Esophagus mucosa (tissue), 1 donor: ENCODE results near the gene CAMK1G. TPM values are rescaled to one million over a fixed set of nuclear protein-coding genes. Genes with fewer than 3 reads are reported as not detected.

Experiments used
- ATAC-seq: fragments of 200-7000 bp; cut with Tn5 transposase; one replicate; pipeline ENCODE4 v1.9.1; 2020
- total RNA-seq: library from RNA; stranded (reverse); gene quantifications from one replicate; pipeline ENCODE4 v1.2.4, GENCODE V29; 2023
- donor health status: DM: yes; HTN: yes; CAD: no.

CAMK1G gene
- total RNA-seq, 1 donor from 2014 or later: not detected

- ATAC-seq: peak; percentile 89
These were observed 17.5 kb upstream of the CAMK1G start for GRCh38 chr1:209565759-209566678.

DNA sequence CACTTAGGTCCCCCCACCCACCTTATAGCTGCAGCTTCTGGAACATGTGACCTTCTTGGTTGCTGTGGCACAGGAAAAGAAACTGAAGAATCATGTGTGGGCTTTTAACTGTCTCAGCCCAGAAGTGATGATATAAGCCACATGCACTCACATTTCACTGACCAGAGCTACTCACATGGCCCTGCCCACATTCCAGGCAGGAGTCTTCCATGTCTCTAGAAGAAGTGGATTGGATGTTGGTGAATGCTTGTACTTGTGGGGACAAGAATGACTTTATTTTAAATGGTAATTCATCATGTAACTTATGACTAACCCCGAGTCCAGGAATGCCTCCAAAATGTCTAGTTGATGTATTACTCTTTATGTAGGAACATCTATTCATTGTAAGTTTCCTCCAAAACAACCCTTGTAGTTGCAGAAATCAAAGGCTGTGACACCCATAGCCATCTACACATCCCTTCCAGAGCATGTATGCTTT lies 15.8 kb upstream of the CAMK1G start:
- ATAC-seq: peak; percentile 79

- no peak for ATAC-seq
These were observed 13.9 kb upstream of the CAMK1G start for GRCh38 chr1:209569455-209570207.

DNA sequence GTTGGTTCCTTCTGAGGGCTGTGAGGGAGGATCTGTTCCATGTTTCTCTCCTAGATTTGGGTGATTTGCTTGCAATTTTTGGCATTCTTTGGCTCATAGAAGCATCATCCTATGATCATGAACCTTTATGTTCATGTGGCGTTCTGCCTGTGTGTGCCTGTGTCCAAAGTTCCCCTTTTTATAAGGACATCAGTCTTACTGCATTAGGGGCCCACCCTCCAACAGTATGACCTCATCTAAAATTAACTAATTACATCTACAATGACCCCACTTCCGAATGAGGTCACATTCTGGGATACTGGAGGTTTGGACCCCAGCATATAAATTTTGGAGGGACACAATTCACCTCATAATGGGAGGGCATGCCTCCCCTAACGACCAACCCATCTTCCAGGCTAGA lies 12.8 kb upstream of the CAMK1G start:
- no peak for ATAC-seq

DNA sequence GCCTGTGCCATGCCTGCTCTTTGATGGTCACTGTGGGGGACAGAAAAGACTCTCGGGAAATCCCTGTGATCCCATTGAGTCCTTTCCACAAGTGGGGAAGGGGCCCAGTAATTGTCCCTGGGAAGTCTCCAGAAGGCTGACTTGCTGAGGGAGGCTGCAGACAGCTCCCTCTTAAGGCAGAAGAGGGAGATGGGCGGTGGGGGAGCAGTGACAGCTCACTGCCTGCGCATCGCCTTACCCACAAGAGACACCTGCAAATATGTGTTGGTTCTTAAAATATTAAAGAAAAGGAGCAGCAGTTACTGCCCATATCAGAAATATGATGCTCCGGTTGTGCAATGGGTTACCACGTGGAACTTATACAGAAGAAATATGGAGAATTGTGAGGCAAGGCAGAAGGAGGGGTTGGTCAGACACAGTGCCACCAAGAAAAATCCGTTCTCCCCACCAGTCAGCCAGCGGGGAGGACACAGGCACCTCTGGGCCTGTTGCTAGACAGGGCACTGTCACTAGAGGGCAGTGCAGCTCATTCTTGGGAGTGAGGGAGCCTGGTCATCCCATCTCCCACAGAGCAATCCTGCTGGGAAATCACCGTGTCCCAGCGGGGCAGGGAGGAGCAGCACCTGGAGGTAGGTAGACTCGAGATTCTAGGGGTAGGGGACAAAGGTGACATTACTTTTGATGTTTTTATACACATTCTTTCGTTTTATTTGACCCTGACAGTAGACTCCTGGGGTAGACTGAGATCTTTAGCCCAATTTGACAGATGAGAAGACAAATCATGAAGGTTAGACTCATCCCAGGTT lies 6.9 kb upstream of the CAMK1G start:
- ATAC-seq: peak; percentile 93

DNA sequence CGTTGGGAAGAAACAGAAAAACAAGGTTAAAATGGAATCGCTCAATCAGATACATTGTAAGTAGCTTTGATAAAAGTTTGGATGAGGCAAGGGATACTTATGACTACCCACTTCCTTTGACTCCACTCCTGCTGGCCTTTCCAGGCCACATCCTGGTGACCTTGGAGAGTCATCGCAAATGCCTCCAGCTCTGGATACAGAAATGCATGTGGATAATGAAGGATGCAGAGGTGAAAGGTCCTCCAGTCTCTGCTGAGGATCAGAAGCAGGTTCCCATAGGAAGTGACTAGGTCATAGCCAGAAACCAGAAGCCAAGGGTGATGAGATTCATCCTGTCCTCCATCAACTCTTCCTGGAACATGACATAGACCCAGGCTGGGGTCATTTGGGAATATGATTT lies 6.2 kb upstream of the CAMK1G start:
- no peak for ATAC-seq

GRCh38 chr1:209580577-209580976 lies 2.9 kb upstream of the CAMK1G start:
- ATAC-seq: no peak

DNA sequence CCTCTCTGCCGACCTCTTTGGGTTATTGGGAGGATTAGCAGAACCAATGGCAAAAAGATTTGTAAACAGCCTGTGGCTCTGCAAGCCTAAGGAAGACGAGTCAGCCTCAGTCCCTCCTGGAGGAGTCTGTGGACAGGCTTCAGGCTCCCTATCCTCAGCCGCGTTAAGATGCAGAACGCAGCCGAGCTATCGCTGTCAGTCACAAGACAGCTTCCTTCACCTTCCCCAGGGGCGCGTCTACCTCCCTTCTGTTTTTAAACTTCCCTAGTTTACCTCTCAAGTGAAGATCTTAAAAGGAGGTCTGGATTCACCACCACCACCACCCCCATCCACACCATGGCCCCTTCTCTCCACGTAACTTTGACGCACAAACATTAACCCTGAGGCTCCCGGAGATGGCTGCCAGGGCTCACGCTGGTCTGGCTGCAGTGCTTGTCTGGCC lies 738 bp downstream of the CAMK1G start:
- ATAC-seq: no peak

DNA sequence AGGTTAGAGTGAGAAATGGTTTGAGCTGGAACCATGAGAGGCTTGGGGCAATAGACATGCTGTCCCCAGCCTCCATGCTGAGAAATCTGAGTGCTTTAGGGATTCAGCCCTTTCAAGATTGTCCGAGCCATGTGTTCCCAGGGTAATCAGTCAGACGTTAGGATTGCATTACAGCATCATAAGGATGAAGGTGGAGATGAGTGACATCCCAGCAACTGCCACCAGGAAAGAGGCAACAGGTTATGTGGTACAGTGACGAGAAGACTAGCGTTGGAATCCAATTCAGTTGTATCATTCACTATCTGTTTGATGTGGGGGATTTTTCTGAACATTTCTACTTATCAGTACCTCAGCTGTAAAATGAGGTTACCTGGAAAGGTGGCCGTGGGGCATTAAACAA lies 1.7 kb downstream of the CAMK1G start:
- no peak for ATAC-seq

DNA sequence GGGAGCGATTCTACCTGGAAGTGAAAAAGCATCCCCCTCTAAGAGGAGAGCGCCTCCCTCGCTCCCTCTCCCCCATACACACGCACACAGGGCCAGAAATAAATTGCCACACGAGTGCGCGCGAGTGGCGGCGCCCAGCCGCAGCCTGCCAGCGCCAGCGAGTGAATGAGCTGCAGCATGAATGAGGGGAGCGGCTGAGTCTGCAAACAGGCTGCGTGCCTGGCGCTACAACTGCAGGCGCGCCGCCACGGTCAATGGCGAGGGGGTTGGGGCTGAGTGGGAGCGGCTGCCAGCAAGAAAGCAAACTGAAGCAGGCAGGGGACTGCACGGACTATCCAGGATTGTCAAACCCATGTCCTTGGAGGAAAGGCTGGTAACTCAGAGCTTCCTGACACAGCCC lies 2.2 kb downstream of the CAMK1G start:
- peak; percentile 76 for ATAC-seq

DNA sequence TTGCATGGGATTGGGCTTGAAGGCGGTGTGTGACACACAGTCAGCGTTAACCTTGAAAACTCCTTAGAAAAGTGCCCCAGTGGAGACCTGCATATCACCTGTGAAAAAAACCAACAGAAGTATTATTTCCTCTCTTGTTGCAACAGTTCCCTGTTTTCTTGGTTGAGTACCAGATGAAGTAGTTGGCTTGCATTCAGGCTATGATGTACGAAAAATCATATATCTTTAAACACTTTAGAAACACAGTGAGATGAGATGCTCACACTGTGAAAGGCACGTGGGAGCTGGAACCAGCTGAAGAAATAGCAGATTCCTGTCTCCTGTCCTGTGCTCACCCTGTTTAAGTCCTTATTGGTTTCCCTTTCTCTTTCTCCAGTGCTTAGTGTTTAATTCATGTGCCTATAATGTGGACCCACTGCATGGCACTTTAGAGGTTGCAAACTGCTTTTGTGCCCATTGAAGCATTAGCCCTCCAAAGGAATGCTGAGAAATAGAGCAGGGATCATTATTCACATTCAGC lies 2.8 kb downstream of the CAMK1G start:
- no peak for ATAC-seq

DNA sequence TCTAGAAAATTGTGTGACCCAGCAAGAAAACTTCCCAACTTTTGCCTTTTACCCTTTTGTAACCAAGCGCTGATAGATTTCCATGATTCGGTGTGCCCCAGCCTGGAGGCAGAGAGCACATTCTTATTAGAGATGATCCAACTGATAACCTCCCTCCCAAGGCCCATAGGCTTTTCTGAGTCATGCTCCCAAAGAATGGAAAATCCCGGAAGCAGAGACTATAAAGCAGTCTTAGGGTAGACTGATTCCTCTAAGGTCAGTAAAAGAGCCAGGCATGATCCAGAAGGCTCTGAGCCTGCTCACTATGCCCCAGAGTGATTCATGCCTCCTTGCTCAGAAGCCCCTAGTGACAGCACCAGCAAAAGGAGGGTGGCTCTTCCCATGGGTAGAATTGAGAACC lies 4.3 kb downstream of the CAMK1G start:
- peak; percentile 19 for ATAC-seq

GRCh38 chr1:209589440-209589839 lies 5.9 kb downstream of the CAMK1G start:
- no peak for ATAC-seq

DNA sequence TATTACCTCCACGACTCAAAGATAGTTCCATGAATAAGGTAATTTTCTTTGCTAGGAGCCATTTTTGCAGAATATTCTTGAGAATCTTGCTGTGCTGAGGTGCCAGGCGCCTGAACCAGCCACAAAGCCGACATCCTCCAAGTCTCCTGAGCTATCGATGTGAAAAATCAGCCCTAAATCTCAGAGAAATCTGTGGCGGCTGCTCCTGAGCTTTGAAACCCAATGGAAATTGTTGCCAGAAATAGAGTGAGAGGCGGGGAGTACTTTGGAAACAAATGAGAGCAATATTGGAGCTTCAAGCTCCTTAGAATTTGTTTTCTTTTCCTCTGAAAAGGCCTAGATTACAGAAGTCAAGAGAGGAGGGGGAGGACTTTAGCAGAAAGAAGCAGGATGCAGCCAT lies 6.3 kb downstream of the CAMK1G start:
- ATAC-seq: no peak

GRCh38 chr1:209590405-209590804 lies 6.9 kb downstream of the CAMK1G start:
- no peak for ATAC-seq

DNA sequence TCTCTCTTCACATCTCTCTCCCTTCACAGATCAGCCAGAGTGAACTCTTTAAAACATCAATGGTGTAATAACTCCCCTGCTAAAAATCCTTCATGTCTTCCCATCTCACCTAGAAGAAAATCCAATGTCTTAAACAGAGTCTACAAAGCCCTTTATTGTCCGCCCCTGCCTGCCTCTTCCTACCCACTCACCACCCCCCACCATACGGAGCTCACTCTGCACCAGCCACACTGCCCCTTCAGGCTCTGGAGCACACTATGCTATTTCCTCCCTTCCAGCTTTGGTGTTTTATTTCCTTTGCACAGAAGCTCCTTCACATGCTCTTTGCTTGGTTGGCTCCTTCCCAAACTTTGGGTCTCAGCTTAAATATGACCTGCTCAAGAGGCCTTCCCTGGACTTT lies 10.2 kb downstream of the CAMK1G start:
- no peak for ATAC-seq

- ATAC-seq: no peak
These were observed 10.9 kb downstream of the CAMK1G start for GRCh38 chr1:209594440-209594839.

DNA sequence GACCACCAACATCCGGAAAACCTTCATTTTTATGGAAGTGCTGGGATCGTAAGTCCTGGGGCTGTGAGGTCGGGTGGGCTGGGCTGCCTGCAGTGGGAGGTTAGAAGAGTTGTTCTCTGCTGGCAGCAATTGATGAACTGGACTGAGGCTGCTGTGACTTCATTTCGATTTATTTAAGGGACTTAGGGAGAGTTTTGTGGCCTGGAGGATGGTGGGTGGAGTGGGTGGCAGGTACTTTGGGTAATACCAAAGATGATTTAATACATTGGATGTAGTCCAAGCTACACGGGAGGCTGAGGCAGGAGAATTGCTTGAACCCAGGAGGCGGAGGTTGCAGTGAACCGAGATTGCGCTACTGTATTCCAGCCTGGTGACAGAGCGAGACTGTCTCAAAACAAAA lies 11.5 kb downstream of the CAMK1G start:
- ATAC-seq: no peak

DNA sequence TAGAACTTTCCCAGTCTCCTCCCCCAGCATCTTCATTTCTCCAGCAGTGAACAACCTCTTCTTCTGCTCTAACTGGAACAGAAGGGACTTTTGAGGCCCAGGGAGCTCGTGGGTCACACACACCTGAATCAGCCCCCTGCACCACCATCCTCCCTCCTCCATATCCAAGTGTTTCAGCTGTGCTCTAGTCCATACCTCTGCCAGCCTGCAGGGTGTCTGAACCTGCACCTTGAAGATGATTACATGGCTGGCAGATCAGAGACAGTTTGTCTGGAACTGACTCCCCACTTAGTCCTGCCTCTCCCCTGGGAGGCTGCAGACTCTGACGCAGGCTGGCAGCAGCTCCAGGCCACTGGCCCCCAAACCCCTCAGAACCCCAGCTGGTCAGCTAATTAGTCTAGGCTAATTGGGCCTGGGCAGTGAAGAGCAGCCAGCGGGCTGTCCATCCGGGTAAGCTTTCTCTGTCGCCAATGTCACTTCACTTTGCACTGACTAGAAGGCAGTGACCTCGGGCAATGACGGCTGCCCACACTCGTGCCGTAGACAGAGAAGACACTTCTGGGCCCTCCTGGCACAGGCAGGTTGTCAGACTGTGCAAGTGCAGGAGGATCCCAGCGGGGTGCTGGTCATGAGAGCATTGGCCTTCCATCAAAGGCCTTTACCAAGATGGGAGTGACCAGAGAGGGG lies 12.2 kb downstream of the CAMK1G start:
- no peak for ATAC-seq

- peak; percentile 41 for ATAC-seq
These were observed 14.0 kb downstream of the CAMK1G start for GRCh38 chr1:209597499-209597898.

- ATAC-seq: no peak
These were observed 14.7 kb downstream of the CAMK1G start for GRCh38 chr1:209598227-209598626.

GRCh38 chr1:209600541-209600940 lies 17.0 kb downstream of the CAMK1G start:
- ATAC-seq: no peak
